NT2/D1 (cell line): ENCODE data around the gene AGPS.
"Not testable (repeated sequence)": the region's sequence is repeated elsewhere in the genome, so short reads cannot be mapped to it uniquely, and the experiment has no call there.

Source experiments
- DNase-seq: peaks from one replicate; pipeline ENCODE4 v3.0.0-alpha.2; 2011; ENCODE audit warnings: low read depth, low spot score
- H3K27me3 ChIP-seq: 2 replicates; pipeline ENCODE4 v1.6.0; 2011; ENCODE audit warnings: mild to moderate bottlenecking; ENCODE audit not compliant: insufficient read length, insufficient read depth
- H3K36me3 ChIP-seq: 2 replicates; pipeline ENCODE4 v1.6.1; 2011; ENCODE audit warnings: mild to moderate bottlenecking, low read length, mixed read lengths; ENCODE audit not compliant: insufficient read depth, insufficient read length
- H3K4me1 ChIP-seq: 2 replicates; pipeline ENCODE4 v1.5.1; 2011; ENCODE audit not compliant: insufficient read depth, insufficient read length
- H3K4me3 ChIP-seq: 2 replicates; pipeline ENCODE4 v1.5.1; 2011; ENCODE audit warnings: low read depth; ENCODE audit not compliant: insufficient read length
- H3K9ac ChIP-seq: 2 replicates; pipeline ENCODE4 v1.6.0; 2011; ENCODE audit warnings: low read depth; ENCODE audit not compliant: insufficient read length
- H3K9me3 ChIP-seq: 2 replicates; pipeline ENCODE4 v1.5.1; 2011; ENCODE audit warnings: mild to moderate bottlenecking, low read length; ENCODE audit not compliant: insufficient read depth
- SUZ12 ChIP-seq: IDR thresholded peaks from 2 replicates; pipeline ENCODE4 v1.6.1; 2011; ENCODE audit not compliant: insufficient read length, insufficient read depth; ENCODE audit errors: extremely low read depth
- YY1 ChIP-seq: IDR thresholded peaks from 2 replicates; pipeline ENCODE4 v1.6.1; 2011; ENCODE audit not compliant: insufficient read length, insufficient read depth
- ZNF274 ChIP-seq: IDR thresholded peaks from 2 replicates; pipeline ENCODE4 v1.6.1; 2011; ENCODE audit warnings: mild to moderate bottlenecking, low read depth, low read length

AGPS gene

DNA sequence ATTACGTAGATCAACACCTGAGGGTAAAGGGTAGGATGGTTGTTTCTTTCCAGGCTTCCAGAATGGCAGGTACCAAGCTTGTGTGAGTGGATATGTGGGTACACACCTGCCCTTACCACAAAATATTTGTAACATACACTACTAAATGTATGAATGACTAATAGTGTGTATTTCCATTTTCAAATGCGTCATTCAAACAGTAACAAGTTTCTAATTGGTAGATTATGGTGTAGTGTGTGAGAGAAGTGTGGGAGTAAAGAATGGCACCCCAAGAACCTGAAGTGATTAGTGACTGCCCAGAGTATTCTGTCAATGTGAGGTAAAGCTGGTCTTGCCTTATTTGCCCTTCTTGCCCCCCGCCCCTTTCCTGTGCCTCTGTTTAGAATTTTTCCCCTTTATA lies 21.1 kb downstream of the AGPS start:
- Histone ChIP-seq H3K9me3 (peaks cover 13% of the 10 kb centered on the region), H3K4me1 (no peaks in the 10 kb centered on the region), H3K36me3 (no peaks in the 10 kb centered on the region), H3K9ac (no peak overlapping the region), H3K4me3 (no peak overlapping the region), H3K27me3 (no peaks in the 10 kb centered on the region)
- no peak for DNase-seq
- TF ChIP-seq YY1 (no peak), ZNF274 (no peak), SUZ12 (no peak)

DNA sequence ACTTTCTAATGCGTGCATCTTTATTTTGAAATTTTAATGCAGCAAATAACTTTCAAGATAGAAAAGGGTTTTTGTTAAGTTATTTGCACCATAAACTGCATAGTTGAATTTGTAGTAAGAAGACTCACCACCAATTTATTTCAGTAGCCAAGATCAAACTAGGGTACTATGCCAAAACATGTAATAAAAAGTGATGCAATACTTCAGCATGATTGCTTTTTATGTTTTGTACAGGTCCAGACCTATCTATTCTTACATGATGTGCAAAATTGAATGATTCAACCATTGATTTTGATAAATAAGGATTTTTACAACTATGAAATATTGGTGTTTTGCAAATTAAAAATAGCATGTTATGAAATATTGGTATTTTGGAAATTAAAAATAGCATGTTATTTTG lies 26.7 kb downstream of the AGPS start:
- DNase-seq = no peak
- no peak overlapping the region for H3K4me3 ChIP-seq
- H3K9ac ChIP-seq = no peak overlapping the region
- H3K4me1 ChIP-seq = no peaks in the 10 kb centered on the region
- TF ChIP-seq SUZ12 (no peak), YY1 (no peak), ZNF274 (no peak)
- no peaks in the 10 kb centered on the region for H3K9me3 ChIP-seq
- H3K27me3 ChIP-seq = no peaks in the 10 kb centered on the region
- peaks cover 26% of the 10 kb centered on the region for H3K36me3 ChIP-seq

DNA sequence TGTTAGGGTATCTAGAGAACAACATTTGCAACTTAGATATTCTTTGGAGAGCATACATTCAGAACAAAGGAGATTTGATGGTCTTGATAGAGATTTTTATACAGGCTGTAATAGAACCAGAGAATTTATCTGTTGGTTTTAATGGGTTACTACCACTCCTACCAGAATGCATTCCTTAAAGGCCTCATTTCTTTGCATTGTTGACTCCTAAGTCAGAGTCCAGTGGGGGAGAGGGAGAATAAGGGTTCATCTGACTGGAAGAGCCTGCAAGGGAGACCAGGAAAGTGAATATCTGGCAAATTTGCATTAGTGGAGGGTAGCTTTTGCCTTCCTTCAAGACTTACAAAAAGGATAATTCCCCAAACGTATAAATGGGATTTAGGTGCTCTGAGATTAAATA lies 29.7 kb downstream of the AGPS start:
- DNase-seq = no peak
- no peaks in the 10 kb centered on the region for H3K4me1 ChIP-seq
- no peak overlapping the region for H3K9ac ChIP-seq
- H3K9me3 ChIP-seq = peaks cover 5% of the 10 kb centered on the region; the same call in 1 of the 2 replicates
- H3K27me3 ChIP-seq = no peaks in the 10 kb centered on the region
- H3K36me3 ChIP-seq = peaks cover 26% of the 10 kb centered on the region
- TF ChIP-seq ZNF274 (no peak), YY1 (no peak)
- H3K4me3 ChIP-seq = no peak overlapping the region

DNA sequence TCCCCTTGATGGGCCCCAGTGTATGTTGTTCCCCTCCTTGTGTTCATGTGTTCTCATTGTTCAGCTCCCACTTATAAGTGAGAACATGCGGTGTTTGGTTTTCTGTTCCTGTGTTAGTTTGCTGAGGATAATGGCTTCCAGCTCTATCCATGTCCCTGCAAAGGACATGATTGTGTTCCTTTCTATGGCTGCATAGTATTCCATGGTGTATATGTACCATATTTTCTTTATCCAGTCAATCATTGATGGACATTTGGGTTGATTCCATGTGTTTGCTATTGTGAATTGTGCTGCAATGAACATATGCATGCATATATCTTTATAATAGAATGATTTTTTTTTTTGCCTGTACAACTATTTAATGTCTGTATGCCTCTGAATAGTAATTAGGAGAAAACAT lies 31.5 kb downstream of the AGPS start:
- not testable (repeated sequence) for H3K4me3 ChIP-seq, DNase-seq, H3K27me3 ChIP-seq, H3K4me1 ChIP-seq, H3K9ac ChIP-seq
- Histone ChIP-seq H3K36me3 (peaks cover 26% of the 10 kb centered on the region), H3K9me3 (peaks cover 13% of the 10 kb centered on the region)

DNA sequence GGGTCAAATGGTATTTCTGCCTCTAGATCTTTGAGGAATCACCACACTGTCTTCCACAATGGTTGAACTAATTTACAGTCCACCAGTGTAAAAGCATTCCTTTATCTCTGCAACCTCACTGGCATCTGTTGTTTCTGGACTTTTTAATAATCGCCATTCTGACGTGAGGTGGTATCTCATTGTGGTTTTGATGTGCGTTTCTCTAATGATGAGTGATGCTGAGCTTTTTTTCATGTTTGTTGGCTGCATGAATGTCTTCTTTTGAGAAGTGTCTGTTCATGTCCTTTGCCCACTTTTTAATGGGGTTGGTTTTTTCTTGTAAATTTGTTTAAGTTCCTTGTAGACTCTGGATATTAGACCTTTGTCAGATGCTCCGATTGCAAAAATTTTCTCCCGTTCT lies 32.0 kb downstream of the AGPS start:
- not testable (repeated sequence) for DNase-seq, H3K27me3 ChIP-seq, H3K9ac ChIP-seq, H3K4me1 ChIP-seq, H3K4me3 ChIP-seq
- peaks cover 13% of the 10 kb centered on the region for H3K9me3 ChIP-seq
- H3K36me3 ChIP-seq = peaks cover 26% of the 10 kb centered on the region

DNA sequence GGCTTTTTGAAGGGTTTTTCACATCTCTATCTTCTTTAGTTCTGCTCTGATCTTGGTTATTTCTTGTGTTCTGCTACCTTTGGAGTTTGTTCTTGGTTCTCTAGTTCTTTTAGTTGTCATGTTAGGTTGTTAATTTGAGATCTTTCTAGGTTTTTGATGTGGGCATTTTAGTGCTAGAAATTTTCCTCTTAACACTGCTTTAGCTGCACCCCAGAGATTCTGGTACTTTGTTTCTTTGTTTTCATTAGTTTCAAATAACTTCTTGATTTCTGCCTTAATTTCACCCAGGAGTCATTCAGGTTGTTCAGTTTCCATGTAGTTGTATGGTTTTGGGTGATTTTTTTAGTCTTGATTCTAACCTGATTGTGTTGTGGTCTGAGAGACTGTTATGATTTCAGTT lies 34.7 kb downstream of the AGPS start:
- no peak overlapping the region for H3K9ac ChIP-seq
- TF ChIP-seq SUZ12 (no peak), YY1 (no peak), ZNF274 (no peak)
- no peak overlapping the region for H3K4me3 ChIP-seq
- H3K9me3 ChIP-seq = peaks cover 31% of the 10 kb centered on the region
- peaks cover 4% of the 10 kb centered on the region for H3K36me3 ChIP-seq
- H3K4me1 ChIP-seq = no peaks in the 10 kb centered on the region
- no peaks in the 10 kb centered on the region for H3K27me3 ChIP-seq
- no peak for DNase-seq

DNA sequence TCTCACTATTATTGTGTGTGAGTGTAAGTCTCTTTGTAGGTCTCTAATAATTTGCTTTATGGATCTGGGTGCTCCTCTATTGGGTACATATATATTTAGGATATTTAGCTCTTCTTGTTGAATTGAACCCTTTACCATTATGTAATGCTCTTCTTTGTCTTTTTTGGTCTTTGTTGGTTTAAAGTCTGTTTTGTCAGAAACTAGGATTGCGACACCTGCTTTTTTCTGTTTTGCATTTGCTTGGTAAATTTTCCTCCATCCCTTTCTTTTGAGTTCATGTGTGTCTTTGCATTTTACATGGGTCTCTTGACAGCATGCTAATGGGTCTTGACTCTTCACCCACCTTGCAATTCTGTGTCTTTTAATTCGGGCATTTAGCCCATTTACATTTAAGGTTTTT lies 35.4 kb downstream of the AGPS start:
- not testable (repeated sequence) for H3K4me1 ChIP-seq, DNase-seq, H3K9ac ChIP-seq, H3K27me3 ChIP-seq, H3K36me3 ChIP-seq, H3K4me3 ChIP-seq
- peaks cover 37% of the 10 kb centered on the region for H3K9me3 ChIP-seq

DNA sequence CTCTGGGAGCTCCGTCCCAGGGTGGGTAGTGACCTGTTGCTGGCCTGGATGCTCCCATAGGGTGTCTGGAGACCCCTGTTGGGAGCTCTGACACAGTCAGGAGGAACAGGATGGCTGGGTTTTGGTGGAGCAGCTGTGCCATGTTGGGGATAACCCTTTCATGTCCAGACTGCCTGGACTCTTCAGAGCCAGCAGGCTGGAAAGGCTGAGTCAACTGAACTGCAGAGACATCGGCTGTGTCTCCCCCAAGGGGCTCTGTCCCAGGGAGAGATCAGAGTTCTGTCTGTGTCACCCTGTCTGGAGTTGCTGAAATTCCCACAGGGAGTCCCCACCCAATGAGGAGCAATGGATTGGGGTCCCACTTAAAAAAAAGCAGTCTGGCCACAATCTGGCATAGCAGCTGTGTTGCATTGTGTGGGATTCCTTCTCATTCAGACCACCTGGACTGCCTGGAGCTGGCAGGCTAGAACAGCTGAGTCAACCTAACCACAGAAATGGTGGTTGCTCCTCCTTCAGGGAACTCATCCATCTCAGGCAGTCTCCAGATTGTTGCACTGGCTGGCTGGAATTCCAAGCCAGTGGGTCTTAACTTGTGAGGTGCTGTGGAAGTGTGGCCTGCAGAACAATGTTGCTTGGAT lies 37.2 kb downstream of the AGPS start:
- peaks cover 3% of the 10 kb centered on the region for H3K36me3 ChIP-seq

More for the DNA sequence above, 37.2 kb downstream of the AGPS start:
- Histone ChIP-seq H3K9me3 (peaks cover 46% of the 10 kb centered on the region), H3K9ac (no peak overlapping the region), H3K27me3 (no peaks in the 10 kb centered on the region), H3K4me1 (no peaks in the 10 kb centered on the region), H3K4me3 (no peak overlapping the region)
- no peak for DNase-seq
- no peak for TF ChIP-seq SUZ12
